H9 (cell line): ENCODE measurements around the gene CCZ1. TPM values are rescaled to one million over a fixed set of nuclear protein-coding genes. Genes with fewer than 3 reads are reported as not detected.
"Not testable (repeated sequence)": the region's sequence is repeated elsewhere in the genome, so short reads cannot be mapped to it uniquely, and the experiment has no call there.

Experiments
- DNase-seq: peaks from one replicate; pipeline ENCODE4 v3.0.0-alpha.2; 2017
- H2AFZ ChIP-seq: one replicate; pipeline ENCODE4 v1.6.1; 2013; ENCODE audit warnings: mild to moderate bottlenecking, low read length, control low read depth, moderate library complexity
- H2AK5ac ChIP-seq: 2 replicates; pipeline ENCODE4 v1.6.1; 2013; ENCODE audit warnings: low read length, control low read depth, mixed read lengths; ENCODE audit not compliant: insufficient read length
- H2BK120ac ChIP-seq: one replicate; pipeline ENCODE4 v1.6.1; 2013; ENCODE audit warnings: low read depth, mild to moderate bottlenecking, low read length, control low read depth, inconsistent platforms; ENCODE audit not compliant: poor library complexity, severe bottlenecking
- H2BK12ac ChIP-seq: 2 replicates; pipeline ENCODE4 v1.6.1; 2013; ENCODE audit warnings: low read length, control low read depth, mixed read lengths, low read depth; ENCODE audit not compliant: insufficient read length
- H2BK15ac ChIP-seq: 2 replicates; pipeline ENCODE4 v1.6.1; 2013; ENCODE audit warnings: low read depth, low read length, control low read depth
- H2BK20ac ChIP-seq: one replicate; pipeline ENCODE4 v1.6.1; 2013; ENCODE audit warnings: low read depth, mild to moderate bottlenecking, low read length, control low read depth, inconsistent platforms; ENCODE audit not compliant: poor library complexity, severe bottlenecking
- H2BK5ac ChIP-seq: 2 replicates; pipeline ENCODE4 v1.6.1; 2013; ENCODE audit warnings: low read length, control low read depth, mixed read lengths; ENCODE audit not compliant: insufficient read length
- H3K14ac ChIP-seq: 2 replicates; pipeline ENCODE4 v1.6.1; 2013; ENCODE audit warnings: low read length, control low read depth; ENCODE audit not compliant: insufficient read depth
- H3K18ac ChIP-seq: 2 replicates; pipeline ENCODE4 v1.6.1; 2013; ENCODE audit warnings: low read depth, mild to moderate bottlenecking, mixed read lengths, low read length, control low read depth; ENCODE audit not compliant: insufficient read length
- H3K23ac ChIP-seq: 2 replicates; pipeline ENCODE4 v1.6.1; 2013; ENCODE audit warnings: low read length, control low read depth, mixed read lengths, low read depth; ENCODE audit not compliant: insufficient read length
- H3K23me2 ChIP-seq: 2 replicates; pipeline ENCODE4 v1.6.1; 2013; ENCODE audit warnings: low read depth, mild to moderate bottlenecking, mixed read lengths, low read length, control low read depth; ENCODE audit not compliant: insufficient read length, poor library complexity, severe bottlenecking
- H3K27ac ChIP-seq: 2 replicates; pipeline ENCODE4 v1.5.1; 2013; ENCODE audit warnings: low read length, control low read depth, mixed read lengths, low read depth; ENCODE audit not compliant: insufficient read length
- H3K27me3 ChIP-seq: 2 replicates; pipeline ENCODE4 v1.6.1; 2013; ENCODE audit warnings: low read length, control low read depth, inconsistent platforms; ENCODE audit not compliant: insufficient read depth
- H3K4ac ChIP-seq: 2 replicates; pipeline ENCODE4 v1.6.1; 2013; ENCODE audit warnings: low read depth, mild to moderate bottlenecking, control low read depth, inconsistent platforms, low read length, moderate library complexity
- H3K4me1 ChIP-seq: 2 replicates; pipeline ENCODE4 v1.6.1; 2013; ENCODE audit warnings: low read length, control low read depth, inconsistent platforms; ENCODE audit not compliant: insufficient read depth
- H3K4me2 ChIP-seq: 2 replicates; pipeline ENCODE4 v1.6.1; 2013; ENCODE audit warnings: low read length, control low read depth, mixed read lengths; ENCODE audit not compliant: insufficient read length, insufficient read depth
- H3K56ac ChIP-seq: 2 replicates; pipeline ENCODE4 v1.6.1; 2013; ENCODE audit warnings: low read depth, mild to moderate bottlenecking, mixed read lengths, low read length, control low read depth; ENCODE audit not compliant: insufficient read length
- H3K79me1 ChIP-seq: 2 replicates; pipeline ENCODE4 v1.6.1; 2013; ENCODE audit warnings: low read depth, mild to moderate bottlenecking, moderate library complexity, low read length, control low read depth, inconsistent platforms; ENCODE audit not compliant: insufficient read depth, poor library complexity, severe bottlenecking
- H3K79me2 ChIP-seq: 2 replicates; pipeline ENCODE4 v1.6.1; 2013; ENCODE audit warnings: low read length, control low read depth, inconsistent platforms; ENCODE audit not compliant: insufficient read depth
- H3K9ac ChIP-seq: 2 replicates; pipeline ENCODE4 v1.6.1; 2013; ENCODE audit warnings: low read length, control low read depth, mixed read lengths; ENCODE audit not compliant: insufficient read length; ENCODE audit errors: extremely low read depth
- H3K9me3 ChIP-seq: one replicate; pipeline ENCODE4 v1.6.1; 2013; ENCODE audit warnings: low read depth, low read length, inconsistent platforms; ENCODE audit not compliant: control insufficient read depth
- H3T11ph ChIP-seq: one replicate; pipeline ENCODE4 v1.6.1; 2013; ENCODE audit warnings: mild to moderate bottlenecking, low read length, control low read depth, inconsistent platforms
- H4K20me1 ChIP-seq: one replicate; pipeline ENCODE4 v1.6.1; 2013; ENCODE audit not compliant: control insufficient read depth, insufficient read length, insufficient read depth
- H4K5ac ChIP-seq: 2 replicates; pipeline ENCODE4 v1.6.1; 2013; ENCODE audit warnings: low read depth, mild to moderate bottlenecking, mixed read lengths, low read length, control low read depth; ENCODE audit not compliant: insufficient read length
- H4K8ac ChIP-seq: replicated peaks from 2 replicates; pipeline ENCODE4 v1.6.1; 2013; ENCODE audit warnings: low read length, control low read depth, mixed read lengths, low read depth; ENCODE audit not compliant: insufficient read length
- H4K91ac ChIP-seq: 2 replicates; pipeline ENCODE4 v1.6.1; 2013; ENCODE audit warnings: low read depth, mild to moderate bottlenecking, moderate library complexity, mixed read lengths, low read length, control low read depth; ENCODE audit not compliant: insufficient read length
- H3K27ac Mint-ChIP-seq, 3 experiments: 2 replicates in 2 of 3; 3 replicates in 1 of 3; pipeline ENCODE4 v1.8.0; 2020 to 2021; ENCODE audit warnings: mixed read lengths in 3 of 3, mild to moderate bottlenecking in 1 of 3, moderate library complexity in 1 of 3
- H3K27me3 Mint-ChIP-seq: 2 replicates; pipeline ENCODE4 v1.8.0; 2021; ENCODE audit warnings: low read depth, mild to moderate bottlenecking, moderate library complexity, mixed read lengths
- H3K36me3 Mint-ChIP-seq, 3 experiments: 2 replicates in 2 of 3; 3 replicates in 1 of 3; pipeline ENCODE4 v1.8.0; 2020 to 2021; ENCODE audit warnings: low read depth in 3 of 3, mixed read lengths in 3 of 3; ENCODE audit not compliant: insufficient read depth in 1 of 3
- H3K4me1 Mint-ChIP-seq, 2 experiments: 2 replicates each; pipeline ENCODE4 v1.8.0; 2020; ENCODE audit warnings: mixed read lengths in 2 of 2
- H3K4me3 Mint-ChIP-seq, 2 experiments: 2 replicates in 1 of 2; 3 replicates in 1 of 2; pipeline ENCODE4 v1.8.0; 2020 to 2021; ENCODE audit warnings: mild to moderate bottlenecking in 2 of 2, mixed read lengths in 2 of 2, moderate library complexity in 1 of 2
- H3K9me3 Mint-ChIP-seq, 2 experiments: 2 replicates in 1 of 2; 3 replicates in 1 of 2; pipeline ENCODE4 v1.8.0; 2020; ENCODE audit warnings: mild to moderate bottlenecking in 2 of 2, mixed read lengths in 2 of 2, moderate library complexity in 1 of 2
- WGBS: extraction: QIAGEN DNeasy Blood & Tissue Kit; methylation state at CpG from one replicate; pipeline ENCODE4 v1.1.7; 2013; ENCODE audit warnings: missing lambda C conversion rate, low lambda C conversion rate, mixed read lengths; ENCODE audit not compliant: insufficient read length; ENCODE audit errors: extremely low coverage; 5-methylcytosine and 5-hydroxymethylcytosine counted together
- total RNA-seq: library from RNA; stranded (reverse); gene quantifications from 2 replicates; pipeline ENCODE4 v1.2.1, GENCODE V29; 2021
- TF ChIP-seq, protein P1 (sequence below): fragments of 200-600 bp; sonication (generic); conservative IDR thresholded peaks from 3 replicates; pipeline ENCODE4 v1.8.0; 2021; ENCODE audit warnings: antibody characterized with exemption, mild to moderate bottlenecking

The CCZ1 gene
- total RNA-seq, 1 experiment from 2014 or later, result 139 TPM

- H3K27ac ChIP-seq, result no peak overlapping the region
- H4K91ac ChIP-seq, result no peak overlapping the region
- no peak overlapping the region for H2BK15ac ChIP-seq
- no peak overlapping the region for H3K23ac ChIP-seq
- H2BK20ac ChIP-seq, result no peak overlapping the region
- no peak overlapping the region for H3T11ph ChIP-seq
- H3K4me1 ChIP-seq, result no peaks in the 10 kb centered on the region
- Mint-ChIP-seq H3K27me3 (no peaks in the 10 kb centered on the region; the same call in 1 of the 2 replicates), H3K4me1 (peaks cover 7 to 23% of the 10 kb centered on the region in 2 experiments; a peak in 3 of 4 replicates), H3K9me3 (peaks cover 0 to 7% of the 10 kb centered on the region in 2 experiments; a peak in 3 of 5 replicates), H3K4me3 (no peak overlapping the region), H3K36me3 (peaks cover 0 to 5% (median 0%) of the 10 kb centered on the region in 3 experiments; a peak in 1 of 7 replicates), H3K27ac (no peak overlapping the region)
- H3K56ac ChIP-seq, result no peak overlapping the region
- H3K79me2 ChIP-seq, result no peaks in the 10 kb centered on the region
- no peak for DNase-seq
- no CpG with 5 or more reads among the region's 6 CpGs for WGBS
- H3K79me1 ChIP-seq, result no peaks in the 10 kb centered on the region
- no peak overlapping the region for H4K8ac ChIP-seq
- no peaks in the 10 kb centered on the region for H3K23me2 ChIP-seq
- no peak overlapping the region for H3K18ac ChIP-seq
- no peaks in the 10 kb centered on the region for H3K27me3 ChIP-seq
- H3K14ac ChIP-seq, result no peak overlapping the region
- no peaks in the 10 kb centered on the region for H3K9me3 ChIP-seq
- H2BK12ac ChIP-seq, result no peak overlapping the region
- TF ChIP-seq, protein P1, sequence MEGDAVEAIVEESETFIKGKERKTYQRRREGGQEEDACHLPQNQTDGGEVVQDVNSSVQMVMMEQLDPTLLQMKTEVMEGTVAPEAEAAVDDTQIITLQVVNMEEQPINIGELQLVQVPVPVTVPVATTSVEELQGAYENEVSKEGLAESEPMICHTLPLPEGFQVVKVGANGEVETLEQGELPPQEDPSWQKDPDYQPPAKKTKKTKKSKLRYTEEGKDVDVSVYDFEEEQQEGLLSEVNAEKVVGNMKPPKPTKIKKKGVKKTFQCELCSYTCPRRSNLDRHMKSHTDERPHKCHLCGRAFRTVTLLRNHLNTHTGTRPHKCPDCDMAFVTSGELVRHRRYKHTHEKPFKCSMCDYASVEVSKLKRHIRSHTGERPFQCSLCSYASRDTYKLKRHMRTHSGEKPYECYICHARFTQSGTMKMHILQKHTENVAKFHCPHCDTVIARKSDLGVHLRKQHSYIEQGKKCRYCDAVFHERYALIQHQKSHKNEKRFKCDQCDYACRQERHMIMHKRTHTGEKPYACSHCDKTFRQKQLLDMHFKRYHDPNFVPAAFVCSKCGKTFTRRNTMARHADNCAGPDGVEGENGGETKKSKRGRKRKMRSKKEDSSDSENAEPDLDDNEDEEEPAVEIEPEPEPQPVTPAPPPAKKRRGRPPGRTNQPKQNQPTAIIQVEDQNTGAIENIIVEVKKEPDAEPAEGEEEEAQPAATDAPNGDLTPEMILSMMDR, result no peak
- H4K5ac ChIP-seq, result no peak overlapping the region
- H3K4ac ChIP-seq, result no peak overlapping the region
- no peak overlapping the region for H2AFZ ChIP-seq
- H2BK120ac ChIP-seq, result no peak overlapping the region
- no peak overlapping the region for H2AK5ac ChIP-seq
- H4K20me1 ChIP-seq, result no peaks in the 10 kb centered on the region
- no peak overlapping the region for H3K9ac ChIP-seq
- H3K4me2 ChIP-seq, result no peak overlapping the region
- H2BK5ac ChIP-seq, result no peak overlapping the region
Observed at GRCh38 chr7:5867060-5867459, 31.5 kb upstream of the CCZ1 start.

GRCh38 chr7:5868928-5869341 is 29.6 kb upstream of the CCZ1 start:
- H2BK120ac ChIP-seq, H3K27me3 Mint-ChIP-seq, H3T11ph ChIP-seq, H3K36me3 Mint-ChIP-seq, H3K4me2 ChIP-seq, H4K20me1 ChIP-seq, DNase-seq, H2AFZ ChIP-seq, H3K4me3 Mint-ChIP-seq, H3K23ac ChIP-seq, H3K27ac ChIP-seq, H2BK12ac ChIP-seq, H3K4me1 ChIP-seq, H3K9ac ChIP-seq, H4K8ac ChIP-seq, H4K5ac ChIP-seq, H3K23me2 ChIP-seq, H3K56ac ChIP-seq, H3K14ac ChIP-seq, H3K79me1 ChIP-seq, H2BK15ac ChIP-seq, H2AK5ac ChIP-seq, H4K91ac ChIP-seq, H2BK5ac ChIP-seq, H3K4ac ChIP-seq, H2BK20ac ChIP-seq, H3K79me2 ChIP-seq, H3K27ac Mint-ChIP-seq, H3K9me3 ChIP-seq, H3K9me3 Mint-ChIP-seq, H3K18ac ChIP-seq, H3K27me3 ChIP-seq: not testable (repeated sequence)
- peaks cover 9 to 10% of the 10 kb centered on the region in 2 experiments for H3K4me1 Mint-ChIP-seq
- WGBS, result no CpG with 5 or more reads among the region's 6 CpGs
